HG02840 (cell line): Measurements from ENCODE around the gene AGMAT.

ENCODE experiments used
- ATAC-seq: cut with Tn5 transposase; IDR thresholded peaks from one replicate; pipeline ENCODE4 v1.9.1; 2021; ENCODE audit warnings: mild to moderate bottlenecking, moderate library complexity, moderate number of reproducible peaks; ENCODE audit not compliant: unreplicated experiment, low FRiP score

The AGMAT gene

DNA sequence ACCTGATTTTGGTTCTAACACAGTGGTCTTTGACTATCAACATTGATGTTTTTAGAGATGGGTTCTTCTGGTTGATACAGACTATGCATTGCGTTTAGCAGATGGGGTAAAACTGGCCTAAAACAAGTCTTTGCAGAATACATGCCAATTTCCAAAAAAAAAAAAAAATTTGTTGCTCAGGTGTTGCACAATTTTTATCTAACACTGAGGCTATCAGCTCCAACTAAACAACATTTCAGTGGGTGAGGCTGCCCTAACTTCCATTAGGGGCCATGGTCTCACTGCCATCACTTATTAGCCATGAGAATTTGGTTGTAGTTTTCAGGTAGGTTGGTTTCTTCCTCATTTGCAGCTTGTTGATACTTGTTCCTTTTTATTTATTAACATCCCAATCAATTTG is 14.0 kb downstream of the AGMAT start:
- ATAC-seq = no peak

DNA sequence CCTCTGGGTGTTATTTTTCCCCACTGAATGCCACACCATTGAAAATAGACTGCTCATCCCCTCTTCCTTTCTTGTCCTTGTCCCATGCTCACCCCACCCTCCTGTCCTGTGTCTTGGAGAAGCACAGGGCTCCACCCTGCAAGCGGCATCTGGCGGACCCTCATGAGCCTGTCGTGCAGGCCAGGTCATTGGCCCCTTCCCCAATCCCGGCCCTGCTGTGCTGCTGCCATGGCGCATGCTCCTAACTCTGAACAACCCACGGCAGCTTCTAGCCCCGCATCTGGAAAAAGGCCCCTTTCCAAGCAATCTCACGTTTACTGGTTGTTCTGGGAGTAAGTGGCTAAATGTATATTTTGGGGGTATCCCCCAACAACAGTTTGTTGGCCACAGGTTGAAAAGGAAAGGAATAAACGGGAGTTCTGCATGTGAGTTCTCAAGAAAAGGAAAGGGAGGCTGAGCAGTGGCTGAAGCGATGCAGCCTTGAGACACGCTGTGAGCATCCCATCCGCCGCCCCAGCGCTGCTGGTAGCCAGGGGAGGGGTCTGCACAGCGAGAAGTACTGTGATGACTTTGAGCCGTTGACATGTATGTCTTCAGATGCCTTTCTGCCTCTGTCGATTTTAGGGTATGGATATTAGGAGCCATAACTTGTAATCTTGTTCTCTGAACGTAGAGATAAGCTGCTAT is 16.3 kb downstream of the AGMAT start:
- no peak for ATAC-seq

DNA sequence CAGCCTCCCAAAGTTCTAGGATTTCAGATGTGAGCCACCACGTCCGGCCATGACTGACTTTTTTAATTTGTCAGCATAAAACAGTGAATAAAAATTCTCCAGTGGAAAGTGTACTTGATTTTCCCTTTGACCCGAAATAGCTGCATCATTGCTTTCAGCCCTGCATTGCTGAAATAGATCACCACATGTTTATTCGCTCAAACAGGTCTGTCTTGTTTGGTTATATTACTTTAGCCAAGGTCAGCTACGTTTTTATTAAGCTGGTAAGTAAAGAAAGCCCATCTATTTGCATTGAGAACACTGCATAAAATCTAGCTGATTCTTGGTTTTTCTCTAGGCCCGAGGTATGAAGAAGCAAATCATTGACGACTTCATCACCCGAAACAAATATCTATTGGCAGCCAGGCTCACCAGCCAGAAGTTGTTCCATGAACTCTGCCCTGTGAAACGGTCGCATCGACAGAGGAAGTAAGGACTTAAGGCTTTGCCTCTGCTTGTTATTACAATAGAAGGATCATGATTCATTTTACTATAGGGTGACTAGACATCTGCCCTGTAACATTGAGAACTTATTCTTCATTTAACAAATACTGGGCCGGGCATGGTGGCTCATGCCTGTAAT is 25.6 kb downstream of the AGMAT start:
- ATAC-seq = no peak

DNA sequence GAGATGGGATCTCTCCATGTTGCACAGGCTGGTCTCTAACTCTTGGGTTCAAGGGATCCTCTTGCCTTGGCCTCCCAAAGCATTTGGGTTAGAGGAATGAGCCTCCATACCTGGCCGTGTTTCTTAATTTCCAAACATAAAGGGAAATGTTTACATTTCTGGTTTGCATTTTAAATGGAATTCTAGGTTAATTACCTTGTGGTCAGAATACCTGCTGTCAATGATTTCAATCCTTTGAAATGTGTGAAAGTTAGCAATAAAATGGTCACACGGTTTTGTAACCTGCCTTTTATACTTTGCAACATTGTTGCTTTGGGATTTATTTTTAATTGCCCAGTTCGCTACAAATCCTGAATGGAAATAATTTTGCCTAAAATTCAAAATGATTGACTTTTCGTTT is 26.3 kb downstream of the AGMAT start:
- no peak for ATAC-seq

DNA sequence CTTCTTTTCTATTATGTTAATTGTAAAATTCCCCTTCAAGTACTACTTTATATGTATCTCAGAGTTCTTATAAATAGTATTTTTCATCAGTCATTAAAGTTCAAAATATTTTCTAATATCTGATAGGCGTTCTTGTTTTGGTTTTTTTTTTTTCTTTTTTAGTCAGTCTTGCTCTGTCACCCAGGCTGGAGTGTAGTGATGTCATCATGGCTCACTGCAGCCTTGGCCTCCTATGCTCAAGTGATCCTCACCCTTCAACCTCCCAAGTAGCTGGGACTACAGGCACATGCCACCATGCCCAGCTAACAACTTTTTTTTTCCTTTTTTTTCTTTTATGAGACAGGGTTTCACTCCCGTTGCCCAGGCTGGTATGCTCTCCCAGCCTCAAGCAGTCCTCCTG is 27.3 kb downstream of the AGMAT start:
- ATAC-seq = no peak

DNA sequence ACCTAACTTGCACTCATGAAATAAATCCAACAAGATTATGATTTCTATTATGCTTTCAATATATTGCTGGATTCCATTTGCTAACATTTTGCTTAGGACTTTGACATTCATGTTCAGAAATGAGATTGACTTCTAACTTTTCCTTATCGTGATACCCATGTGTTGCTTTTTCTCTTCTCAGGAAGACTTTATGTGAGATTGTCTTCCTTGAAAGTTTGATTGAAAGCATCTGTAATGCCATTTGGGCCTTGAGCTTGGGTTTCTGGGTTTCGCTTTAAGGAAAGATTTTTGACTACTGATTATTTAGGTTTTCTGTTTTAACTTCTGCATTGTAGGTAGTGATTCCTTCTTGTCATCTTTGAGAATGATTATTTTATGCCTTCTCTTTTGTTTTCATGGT is 27.8 kb downstream of the AGMAT start:
- no peak for ATAC-seq

DNA sequence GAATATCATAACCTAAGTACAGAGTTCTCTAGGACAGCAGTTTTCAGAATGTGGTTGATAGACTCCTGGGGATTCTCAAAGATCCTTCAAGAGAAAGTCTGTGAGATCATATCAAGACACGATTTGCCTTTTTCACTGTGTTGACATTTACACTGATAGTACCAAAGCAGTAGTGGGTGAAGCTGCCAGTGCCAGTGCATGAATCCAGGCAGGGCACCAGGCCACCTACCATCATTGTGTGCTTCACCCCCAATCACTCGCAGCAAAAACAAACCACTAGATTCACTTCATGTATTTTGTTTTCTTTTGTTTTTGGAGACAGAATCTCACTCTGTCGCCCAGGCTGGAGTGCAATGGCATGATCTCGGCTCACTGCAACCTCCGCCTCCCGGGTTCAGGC is 34.3 kb downstream of the AGMAT start:
- no peak for ATAC-seq

DNA sequence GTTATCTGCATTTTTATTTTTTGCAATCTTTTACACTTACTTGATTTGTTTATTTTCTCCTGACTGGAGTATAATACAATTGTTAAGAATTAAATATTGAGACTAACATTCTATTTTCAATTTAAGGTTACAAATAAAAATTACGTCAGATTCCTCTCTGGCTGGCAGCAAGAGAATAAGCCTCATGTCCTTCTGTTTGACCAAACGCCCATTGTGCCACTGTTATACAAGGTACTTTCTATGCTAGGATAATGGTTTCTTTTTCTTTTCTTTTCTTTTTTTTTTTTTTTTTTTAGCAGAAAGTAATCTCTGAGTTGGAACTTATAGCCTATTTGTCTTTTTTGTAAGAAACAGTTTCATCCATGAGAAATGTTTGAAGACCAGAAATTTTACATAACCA is 38.2 kb downstream of the AGMAT start:
- ATAC-seq = no peak

DNA sequence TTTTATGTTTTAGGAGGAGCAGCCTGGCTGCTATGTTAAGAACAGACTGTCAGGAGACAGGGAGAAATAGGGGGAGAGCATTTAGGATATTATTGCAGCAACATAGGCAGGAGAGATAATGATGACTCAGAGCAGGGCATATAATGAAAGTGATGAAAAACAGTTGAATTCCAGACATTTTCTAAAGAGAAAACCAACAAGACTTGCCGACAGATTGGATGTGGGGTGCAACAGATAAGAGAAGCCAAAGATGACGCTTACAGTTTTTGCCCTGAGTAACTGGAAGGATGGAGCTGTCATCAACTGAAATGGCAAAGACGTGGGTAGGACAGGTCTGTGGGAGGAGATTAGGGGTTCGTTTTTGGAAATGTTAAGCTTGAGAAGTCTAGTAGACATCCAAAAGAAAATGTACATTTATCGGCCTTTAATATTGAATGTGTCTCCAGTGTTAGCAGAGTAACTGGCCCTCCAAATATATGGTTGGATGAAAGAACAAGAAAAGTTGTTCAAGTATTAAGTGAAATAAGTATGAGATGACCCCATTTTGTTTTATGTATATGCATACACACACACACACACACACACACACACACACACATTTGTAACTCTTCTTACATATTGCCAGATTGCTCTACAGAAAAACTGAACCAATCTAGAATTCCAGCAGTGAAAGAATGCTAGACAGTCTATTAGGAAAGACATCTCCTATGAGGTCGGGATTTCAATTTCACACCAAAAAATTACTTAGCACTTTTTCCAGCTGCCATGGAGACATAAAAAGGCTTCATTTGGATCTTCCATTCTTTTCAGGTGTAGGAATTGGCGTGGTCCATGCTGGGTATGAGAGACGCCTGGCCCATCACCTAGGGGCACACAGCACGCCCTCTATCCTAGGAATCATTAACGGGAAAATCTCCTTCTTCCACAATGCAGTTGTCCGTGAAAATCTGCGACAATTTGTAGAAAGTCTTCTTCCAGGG is 41.0 kb downstream of the AGMAT start:
- ATAC-seq = no peak

DNA sequence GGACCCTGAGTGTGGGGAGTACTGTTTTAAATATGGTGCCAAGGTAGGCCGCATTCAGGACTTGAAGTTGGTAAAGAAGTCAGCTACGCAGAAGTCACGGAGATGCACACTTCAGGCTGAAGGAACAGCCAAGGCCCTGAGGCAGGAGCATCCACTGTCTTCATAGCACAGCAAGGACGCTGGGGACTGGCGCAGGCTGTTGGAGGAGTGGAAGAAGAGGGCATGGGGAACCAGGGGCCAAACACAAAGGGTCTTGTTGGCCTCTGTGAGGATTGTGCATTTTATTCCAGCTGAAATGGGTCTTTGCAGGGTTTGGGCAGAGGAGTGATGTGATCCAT is 41.6 kb downstream of the AGMAT start:
- ATAC-seq = no peak

DNA sequence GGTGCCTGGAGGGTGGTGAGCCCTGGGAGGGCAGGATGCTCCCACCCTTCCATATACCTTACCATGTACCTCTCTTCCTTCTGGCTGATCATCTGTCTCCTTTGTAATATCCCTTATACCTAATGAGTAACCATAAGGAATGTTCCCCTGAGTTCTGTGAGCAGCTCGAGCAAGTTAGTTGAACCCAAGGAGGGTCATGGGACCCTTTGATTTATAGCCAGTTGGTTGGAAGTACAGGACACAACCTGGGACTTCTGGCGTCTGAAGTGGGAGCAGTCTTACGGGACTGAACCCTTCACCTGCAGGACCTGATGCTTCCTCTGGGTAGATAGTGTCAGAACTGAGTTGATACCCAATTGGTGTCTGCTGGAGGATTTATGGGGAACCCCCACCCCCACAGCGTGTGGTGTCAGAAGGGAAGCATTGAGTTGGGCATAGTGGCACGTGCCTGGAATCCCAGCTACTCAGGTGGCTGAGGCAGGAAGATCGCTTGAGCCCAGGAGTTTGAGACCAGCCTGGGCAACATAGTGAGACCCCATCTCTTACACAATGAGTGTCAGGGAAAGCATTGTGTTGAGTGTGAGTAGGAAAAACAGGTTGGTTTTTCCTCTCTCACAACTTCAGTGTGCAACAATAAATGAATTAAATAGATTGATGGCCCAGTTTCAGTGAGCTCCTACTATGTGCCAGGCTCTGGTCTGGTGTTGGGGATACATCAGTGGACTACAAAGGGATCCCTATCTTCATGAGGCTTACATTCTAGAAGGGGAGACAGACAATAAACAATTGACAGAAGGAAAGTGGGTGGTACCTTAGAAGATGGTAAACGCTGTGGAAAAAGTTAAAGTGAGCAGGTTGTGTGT is 42.2 kb downstream of the AGMAT start:
- no peak for ATAC-seq

DNA sequence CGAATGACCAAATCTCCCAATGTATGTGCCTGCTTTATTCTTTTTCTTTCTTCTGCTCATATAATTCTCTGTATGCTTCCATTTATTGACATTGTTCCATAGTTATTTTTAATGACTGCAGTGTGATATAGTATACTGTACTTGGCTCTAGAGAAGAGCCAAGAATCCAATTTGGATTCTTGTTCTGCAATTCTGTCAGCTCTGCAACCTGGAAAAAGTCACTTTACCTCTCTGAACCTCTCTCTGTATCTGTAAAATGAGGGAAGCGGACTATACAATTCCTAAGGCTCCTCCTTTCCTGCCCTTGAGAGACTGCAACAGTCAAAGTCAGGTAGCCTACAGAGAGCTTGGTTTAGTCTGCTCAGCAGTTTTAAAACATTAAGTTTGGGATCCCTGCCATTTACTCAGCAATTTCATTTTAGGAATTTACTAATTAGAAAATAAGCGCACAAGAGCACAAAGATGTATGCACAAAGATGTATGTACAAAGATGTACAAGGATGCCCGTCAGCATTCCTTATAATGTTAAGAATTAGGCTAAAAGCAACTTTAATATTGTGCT is 43.5 kb downstream of the AGMAT start:
- no peak for ATAC-seq

DNA sequence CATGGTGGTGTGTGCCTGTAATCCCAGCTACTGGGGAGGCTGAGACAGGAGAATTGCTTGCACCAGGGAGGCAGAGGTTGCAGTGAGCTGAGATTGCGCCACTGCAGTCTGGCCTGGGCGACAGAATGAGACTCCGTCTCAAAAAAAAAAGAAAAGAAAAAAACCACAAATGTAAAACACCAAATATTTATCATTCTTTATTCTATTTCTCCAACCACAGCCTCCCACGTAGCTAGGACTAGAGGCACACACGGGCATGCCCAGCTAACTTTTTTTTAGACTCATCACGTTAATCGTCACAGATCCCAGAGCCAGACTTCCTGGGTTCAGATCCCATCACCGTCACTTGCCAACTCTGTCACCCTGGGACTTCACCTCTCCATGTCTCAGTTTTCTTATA is 44.7 kb downstream of the AGMAT start:
- no peak for ATAC-seq

DNA sequence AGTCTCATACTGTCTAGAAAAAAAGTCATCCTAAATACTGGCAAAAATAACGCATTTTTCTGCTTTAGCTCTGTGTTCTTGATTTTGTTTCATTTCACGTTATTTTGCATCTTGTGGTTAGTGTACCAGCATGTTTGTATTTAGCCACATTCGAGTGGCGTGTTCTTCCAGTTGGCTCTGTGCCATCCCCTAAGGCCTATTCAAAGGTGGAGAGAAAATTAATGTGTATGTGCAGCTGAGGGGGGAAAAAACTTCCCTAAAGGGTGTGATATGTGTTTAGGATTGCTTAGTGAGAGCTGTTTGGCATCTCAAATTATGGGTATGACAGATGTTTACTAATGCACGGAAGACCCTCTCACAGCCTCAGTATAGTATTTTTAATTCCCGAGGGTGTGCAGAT is 46.1 kb downstream of the AGMAT start:
- ATAC-seq = no peak

DNA sequence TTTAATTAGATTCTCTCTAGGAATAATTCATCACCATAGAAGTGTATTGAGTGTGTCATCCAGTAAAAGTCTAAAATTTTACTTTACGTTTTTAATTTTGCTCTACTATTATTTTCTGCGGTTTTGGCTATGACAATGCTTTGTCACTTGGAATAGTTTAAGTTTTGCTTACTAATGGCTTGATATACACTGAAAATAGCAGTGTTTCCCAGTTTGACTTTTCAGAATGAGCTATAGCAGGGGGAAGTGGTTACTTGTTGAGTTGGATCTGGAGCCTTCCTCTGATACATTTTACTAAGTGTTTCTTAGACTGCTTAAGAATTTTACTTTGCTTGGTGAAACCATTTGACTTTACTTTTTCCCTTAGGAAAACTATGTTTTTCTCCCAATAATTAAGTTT is 53.2 kb downstream of the AGMAT start:
- ATAC-seq = no peak

DNA sequence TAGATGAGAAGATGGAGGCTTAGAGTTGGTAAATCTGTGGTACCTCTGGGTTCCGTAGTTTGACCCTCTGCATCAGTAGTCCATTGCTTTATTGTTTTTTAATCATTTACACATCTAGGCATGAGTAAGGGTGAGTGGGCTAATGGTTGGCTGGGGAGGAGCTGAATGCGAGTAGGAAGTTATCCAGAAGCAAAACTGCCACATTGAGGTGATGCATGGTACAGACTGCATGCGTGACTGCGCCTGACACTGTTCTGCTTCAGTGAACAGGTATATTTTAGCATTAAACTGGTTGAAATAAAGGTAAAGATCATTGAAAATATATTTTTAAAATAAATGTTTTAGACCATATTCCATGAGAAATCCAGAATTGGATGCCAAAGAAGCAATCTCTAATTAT is 53.8 kb downstream of the AGMAT start:
- no peak for ATAC-seq

DNA sequence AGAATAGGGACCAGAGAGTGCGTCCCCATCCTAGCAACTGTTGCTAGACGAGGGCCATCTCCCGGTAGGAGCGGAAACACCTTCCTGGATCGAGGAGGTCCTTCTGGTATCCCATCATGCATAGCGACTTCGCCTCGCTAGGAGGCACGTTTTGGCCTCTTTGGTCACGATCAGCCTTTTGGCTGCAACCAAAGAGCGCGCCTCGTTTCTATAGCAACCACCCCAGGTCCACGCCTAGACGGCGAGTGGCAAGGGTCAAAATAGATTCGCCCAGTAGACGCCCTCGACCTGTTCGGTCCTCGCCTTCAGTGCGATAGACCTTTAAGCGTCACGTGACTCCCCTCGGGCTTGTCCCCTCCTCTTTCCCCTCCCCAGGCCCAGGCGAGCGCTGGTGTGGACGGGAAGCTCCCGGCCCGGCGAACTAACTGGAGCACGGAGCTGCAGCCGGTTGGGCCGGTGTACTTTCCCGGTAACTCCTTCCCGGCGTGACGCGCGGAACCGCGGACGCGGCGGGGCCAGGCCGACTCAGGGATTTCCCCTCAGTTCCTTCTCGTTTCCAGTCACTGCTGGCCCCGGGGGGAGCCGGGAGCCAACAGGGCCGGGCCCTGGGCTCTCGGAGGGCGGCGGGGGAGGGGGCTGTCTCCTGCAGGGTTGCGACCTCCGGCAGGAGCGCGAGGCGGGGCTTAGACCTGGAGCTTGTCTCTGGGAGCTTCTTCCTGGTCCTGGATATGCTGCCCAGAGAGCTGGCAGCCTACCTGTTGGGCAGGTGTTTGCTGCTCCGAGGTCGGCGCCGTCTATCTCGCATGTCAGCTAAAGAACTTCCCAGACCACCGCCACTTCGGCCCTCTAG is 58.1 kb downstream of the AGMAT start, which contains the start of gene DNAJC16:
Gene DNAJC16 (plus strand): TSS at position 359 of the 850 bp plus-strand sequence. CDS start 2,258 bp downstream, outside the sequence.
- peak; percentile 73 for ATAC-seq

DNA sequence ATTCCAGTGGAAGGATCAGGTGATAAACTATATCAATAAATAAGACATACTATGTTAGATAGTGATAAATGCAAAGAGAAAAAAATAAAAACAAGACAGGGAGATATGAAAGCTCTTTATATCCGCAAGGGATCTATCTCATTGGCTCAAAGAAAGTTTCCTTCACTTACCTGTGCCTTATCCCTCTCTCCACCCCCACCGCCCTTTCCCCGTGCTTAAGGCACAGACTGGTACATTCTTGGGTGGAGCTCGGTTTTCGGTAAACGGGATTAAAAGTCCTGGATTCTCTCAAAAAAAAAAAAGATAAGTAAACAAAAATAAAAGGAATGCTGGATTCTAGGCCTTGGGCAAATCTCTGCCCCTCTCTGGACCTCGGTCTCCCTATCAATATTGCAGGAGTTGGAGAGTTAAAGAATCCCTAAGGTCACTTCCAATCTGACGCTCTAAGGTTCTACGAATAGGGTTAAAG is 58.8 kb downstream of the AGMAT start:
- ATAC-seq = no peak
